K562 (cell line): Measurements from ENCODE around the gene CCDC78. TPM values are rescaled to one million over a fixed set of nuclear protein-coding genes. Genes with fewer than 3 reads are reported as not detected.

Experiments
- ARID1B ChIP-seq: fragments of 450-650 bp; IDR thresholded peaks from 2 replicates; pipeline ENCODE4 v1.6.1; 2016; ENCODE audit warnings: antibody characterized with exemption, mild to moderate bottlenecking, inconsistent platforms
- BACH1 ChIP-seq: fragments of 200-800 bp; sonication (Bioruptor generic); IDR thresholded peaks from 2 replicates; pipeline ENCODE4 v1.6.1; 2016; ENCODE audit warnings: missing genetic modification characterization, missing compliant biosample characterization
- BMI1 ChIP-seq: fragments of 150-350 bp; IDR thresholded peaks from 2 replicates; pipeline ENCODE4 v1.6.1; 2014; ENCODE audit warnings: low read length
- CBX3 ChIP-seq, 2 experiments: IDR thresholded peaks; 1 replicate in 1 of 2; 2 replicates in 1 of 2; pipeline ENCODE4 v1.6.1; 2012; ENCODE audit warnings: inconsistent platforms in 2 of 2, low read length in 2 of 2, borderline replicate concordance in 1 of 2, control low read depth in 1 of 2
- CTCF ChIP-seq, 3 experiments: IDR thresholded peaks in 2 of 3; conservative IDR thresholded peaks in 1 of 3; 2 replicates each; pipeline ENCODE4 v1.5.1; 2011 to 2012; ENCODE audit warnings: low read length in 3 of 3, mild to moderate bottlenecking in 3 of 3, control low read depth in 2 of 3, improper control_type of control experiment in 1 of 3, inconsistent platforms in 1 of 3, low read depth in 1 of 3, mixed read lengths in 1 of 3, moderate library complexity in 1 of 3; ENCODE audit not compliant: insufficient read depth in 2 of 3
- GABPB2 ChIP-seq: fragments of 250-450 bp; sonication (Bioruptor Pico); conservative IDR thresholded peaks from 2 replicates; pipeline ENCODE4 v1.5.1; 2021; ENCODE audit warnings: mild to moderate bottlenecking
- MAFG ChIP-seq: fragments of 450-650 bp; conservative IDR thresholded peaks from 2 replicates; pipeline ENCODE4 v1.6.1; 2016; ENCODE audit warnings: missing genetic modification characterization, missing compliant biosample characterization
- MED1 ChIP-seq: sonication (generic); formaldehyde crosslinking; IDR thresholded peaks from 2 replicates; pipeline ENCODE4 v1.8.1; 2023; ENCODE audit warnings: missing genetic modification reagents, borderline replicate concordance
- MTA2 ChIP-seq: fragments of 450-650 bp; IDR thresholded peaks from 2 replicates; pipeline ENCODE4 v1.6.1; 2016; ENCODE audit warnings: low read depth
- PTBP1 ChIP-seq: fragments of 200-400 bp; formaldehyde crosslinking; IDR thresholded peaks from 2 replicates; pipeline ENCODE4 v1.6.1; 2017; ENCODE audit warnings: low read depth, low read length
- RFX7 ChIP-seq: fragments of 250-450 bp; sonication (Bioruptor Pico); IDR thresholded peaks from 2 replicates; pipeline ENCODE4 v1.5.1; 2021; ENCODE audit warnings: mild to moderate bottlenecking
- SP2 ChIP-seq: IDR thresholded peaks from 2 replicates; pipeline ENCODE4 v1.6.1; 2011; ENCODE audit warnings: mild to moderate bottlenecking, low read depth, low read length, moderate library complexity; ENCODE audit not compliant: poor library complexity, severe bottlenecking; ENCODE audit errors: extremely low read depth
- ZNF766 ChIP-seq: fragments of 200-800 bp; sonication (Bioruptor generic); conservative IDR thresholded peaks from 2 replicates; pipeline ENCODE4 v1.6.1; 2016; ENCODE audit warnings: missing genetic modification characterization, missing compliant biosample characterization
- polyA plus RNA-seq, 8 experiments: library from polyadenylated mRNA; depleted of rRNA in 4 of 8; stranded (reverse) in 5 of 8; unstranded in 3 of 8; fragments of >200 nt; fragmentation: Nextera tagmentation in 2 of 8; fragmentation: Illumina TruSeq in 1 of 8; extraction: Ambion mirVana in 2 of 8; extraction: Trizol in 1 of 8; gene quantifications; 2 replicates each; pipeline versions ENCODE4 v1.2.1 to v1.2.3, GENCODE V29; 2011 to 2014; ENCODE audit warnings: inconsistent platforms in 1 of 8, missing spikeins in 1 of 8
- total RNA-seq, 7 experiments: library from RNA; depleted of rRNA in 6 of 7; stranded (reverse); fragments of >200 nt in 6 of 7; fragmentation: Illumina TruSeq in 2 of 7; extraction: Trizol in 2 of 7; gene quantifications; 2 replicates each; pipeline versions ENCODE4 v1.2.1 to v1.2.3, GENCODE V29; 2011 to 2021; ENCODE audit warnings: low replicate concordance in 1 of 7
- TF ChIP-seq, protein P1 (sequence below): fragments of 450-650 bp; IDR thresholded peaks from 2 replicates; pipeline ENCODE4 v1.6.1; 2016; ENCODE audit warnings: mild to moderate bottlenecking, moderate library complexity

The CCDC78 gene
- total and polyA plus RNA-seq, 9 of the 15 experiments (the other 6 are each of a cell fraction or from before 2014, with no cell fraction given): 0.24 to 17.7 (median 2.9) TPM

GRCh38 chr16:674968-675883, 51.0 kb downstream of the CCDC78 start, which contains the start of gene RHBDL1 (continued):
- TF ChIP-seq, protein P1, sequence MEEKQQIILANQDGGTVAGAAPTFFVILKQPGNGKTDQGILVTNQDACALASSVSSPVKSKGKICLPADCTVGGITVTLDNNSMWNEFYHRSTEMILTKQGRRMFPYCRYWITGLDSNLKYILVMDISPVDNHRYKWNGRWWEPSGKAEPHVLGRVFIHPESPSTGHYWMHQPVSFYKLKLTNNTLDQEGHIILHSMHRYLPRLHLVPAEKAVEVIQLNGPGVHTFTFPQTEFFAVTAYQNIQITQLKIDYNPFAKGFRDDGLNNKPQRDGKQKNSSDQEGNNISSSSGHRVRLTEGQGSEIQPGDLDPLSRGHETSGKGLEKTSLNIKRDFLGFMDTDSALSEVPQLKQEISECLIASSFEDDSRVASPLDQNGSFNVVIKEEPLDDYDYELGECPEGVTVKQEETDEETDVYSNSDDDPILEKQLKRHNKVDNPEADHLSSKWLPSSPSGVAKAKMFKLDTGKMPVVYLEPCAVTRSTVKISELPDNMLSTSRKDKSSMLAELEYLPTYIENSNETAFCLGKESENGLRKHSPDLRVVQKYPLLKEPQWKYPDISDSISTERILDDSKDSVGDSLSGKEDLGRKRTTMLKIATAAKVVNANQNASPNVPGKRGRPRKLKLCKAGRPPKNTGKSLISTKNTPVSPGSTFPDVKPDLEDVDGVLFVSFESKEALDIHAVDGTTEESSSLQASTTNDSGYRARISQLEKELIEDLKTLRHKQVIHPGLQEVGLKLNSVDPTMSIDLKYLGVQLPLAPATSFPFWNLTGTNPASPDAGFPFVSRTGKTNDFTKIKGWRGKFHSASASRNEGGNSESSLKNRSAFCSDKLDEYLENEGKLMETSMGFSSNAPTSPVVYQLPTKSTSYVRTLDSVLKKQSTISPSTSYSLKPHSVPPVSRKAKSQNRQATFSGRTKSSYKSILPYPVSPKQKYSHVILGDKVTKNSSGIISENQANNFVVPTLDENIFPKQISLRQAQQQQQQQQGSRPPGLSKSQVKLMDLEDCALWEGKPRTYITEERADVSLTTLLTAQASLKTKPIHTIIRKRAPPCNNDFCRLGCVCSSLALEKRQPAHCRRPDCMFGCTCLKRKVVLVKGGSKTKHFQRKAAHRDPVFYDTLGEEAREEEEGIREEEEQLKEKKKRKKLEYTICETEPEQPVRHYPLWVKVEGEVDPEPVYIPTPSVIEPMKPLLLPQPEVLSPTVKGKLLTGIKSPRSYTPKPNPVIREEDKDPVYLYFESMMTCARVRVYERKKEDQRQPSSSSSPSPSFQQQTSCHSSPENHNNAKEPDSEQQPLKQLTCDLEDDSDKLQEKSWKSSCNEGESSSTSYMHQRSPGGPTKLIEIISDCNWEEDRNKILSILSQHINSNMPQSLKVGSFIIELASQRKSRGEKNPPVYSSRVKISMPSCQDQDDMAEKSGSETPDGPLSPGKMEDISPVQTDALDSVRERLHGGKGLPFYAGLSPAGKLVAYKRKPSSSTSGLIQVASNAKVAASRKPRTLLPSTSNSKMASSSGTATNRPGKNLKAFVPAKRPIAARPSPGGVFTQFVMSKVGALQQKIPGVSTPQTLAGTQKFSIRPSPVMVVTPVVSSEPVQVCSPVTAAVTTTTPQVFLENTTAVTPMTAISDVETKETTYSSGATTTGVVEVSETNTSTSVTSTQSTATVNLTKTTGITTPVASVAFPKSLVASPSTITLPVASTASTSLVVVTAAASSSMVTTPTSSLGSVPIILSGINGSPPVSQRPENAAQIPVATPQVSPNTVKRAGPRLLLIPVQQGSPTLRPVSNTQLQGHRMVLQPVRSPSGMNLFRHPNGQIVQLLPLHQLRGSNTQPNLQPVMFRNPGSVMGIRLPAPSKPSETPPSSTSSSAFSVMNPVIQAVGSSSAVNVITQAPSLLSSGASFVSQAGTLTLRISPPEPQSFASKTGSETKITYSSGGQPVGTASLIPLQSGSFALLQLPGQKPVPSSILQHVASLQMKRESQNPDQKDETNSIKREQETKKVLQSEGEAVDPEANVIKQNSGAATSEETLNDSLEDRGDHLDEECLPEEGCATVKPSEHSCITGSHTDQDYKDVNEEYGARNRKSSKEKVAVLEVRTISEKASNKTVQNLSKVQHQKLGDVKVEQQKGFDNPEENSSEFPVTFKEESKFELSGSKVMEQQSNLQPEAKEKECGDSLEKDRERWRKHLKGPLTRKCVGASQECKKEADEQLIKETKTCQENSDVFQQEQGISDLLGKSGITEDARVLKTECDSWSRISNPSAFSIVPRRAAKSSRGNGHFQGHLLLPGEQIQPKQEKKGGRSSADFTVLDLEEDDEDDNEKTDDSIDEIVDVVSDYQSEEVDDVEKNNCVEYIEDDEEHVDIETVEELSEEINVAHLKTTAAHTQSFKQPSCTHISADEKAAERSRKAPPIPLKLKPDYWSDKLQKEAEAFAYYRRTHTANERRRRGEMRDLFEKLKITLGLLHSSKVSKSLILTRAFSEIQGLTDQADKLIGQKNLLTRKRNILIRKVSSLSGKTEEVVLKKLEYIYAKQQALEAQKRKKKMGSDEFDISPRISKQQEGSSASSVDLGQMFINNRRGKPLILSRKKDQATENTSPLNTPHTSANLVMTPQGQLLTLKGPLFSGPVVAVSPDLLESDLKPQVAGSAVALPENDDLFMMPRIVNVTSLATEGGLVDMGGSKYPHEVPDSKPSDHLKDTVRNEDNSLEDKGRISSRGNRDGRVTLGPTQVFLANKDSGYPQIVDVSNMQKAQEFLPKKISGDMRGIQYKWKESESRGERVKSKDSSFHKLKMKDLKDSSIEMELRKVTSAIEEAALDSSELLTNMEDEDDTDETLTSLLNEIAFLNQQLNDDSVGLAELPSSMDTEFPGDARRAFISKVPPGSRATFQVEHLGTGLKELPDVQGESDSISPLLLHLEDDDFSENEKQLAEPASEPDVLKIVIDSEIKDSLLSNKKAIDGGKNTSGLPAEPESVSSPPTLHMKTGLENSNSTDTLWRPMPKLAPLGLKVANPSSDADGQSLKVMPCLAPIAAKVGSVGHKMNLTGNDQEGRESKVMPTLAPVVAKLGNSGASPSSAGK: no peak
- no peak for TF ChIP-seq GABPB2 (CRISPR knock-in tag)
- no peak for TF ChIP-seq MED1
- peak in 1 of 2 experiments; percentile 73; a peak in 1 of 3 replicates for TF ChIP-seq CBX3 (IDR thresholded peaks at IDR 0.05; ENCODE audit: borderline replicate concordance in 1 of 2, low read length in 2 of 2)
- TF ChIP-seq MAFG (tag): no peak
- peak; percentile 44 for TF ChIP-seq ARID1B
- TF ChIP-seq MTA2: no peak
- no peak for TF ChIP-seq RFX7 (CRISPR knock-in tag)
- TF ChIP-seq PTBP1: peak; percentile 98
- TF ChIP-seq BACH1 (tag): no peak
- TF ChIP-seq SP2: no peak
- TF ChIP-seq BMI1: no peak
- no peak for TF ChIP-seq ZNF766 (CRISPR knock-in tag)
- TF ChIP-seq CTCF (IDR thresholded peaks at IDR 0.05 in 2 of 3, conservative IDR thresholded peaks at IDR 0.05 in 1 of 3; ENCODE audit: insufficient read depth in 2 of 3, low read depth in 1 of 3, low read length in 3 of 3): peak in 2 of 3 experiments; percentile 17 to 38; a peak in 2 of 6 replicates
